Esophagus squamous epithelium (tissue), 5 donors: ENCODE results near the gene SMYD3. TPM values are rescaled to one million over a fixed set of nuclear protein-coding genes. Genes with fewer than 3 reads are reported as not detected.

Experiments
- DNase-seq: peaks from one replicate; lab custom pipeline; 2025; lab: John Stamatoyannopoulos, UW
- H3K27ac ChIP-seq, 4 donors: fragments of 200-600 bp; sonication (generic); one replicate each; pipeline ENCODE4 v1.5.1; 2016 to 2019; ENCODE audit warnings: mild to moderate bottlenecking in 1 of 4
- H3K27me3 ChIP-seq, 4 donors: fragments of 200-600 bp; sonication (generic); 1 replicate in 3 of 4; 2 replicates in 1 of 4; pipeline versions ENCODE4 v1.5.1 to v1.6.0; 2017 to 2021; ENCODE audit warnings: antibody characterized with exemption in 1 of 4
- H3K36me3 ChIP-seq, 3 donors: fragments of 200-600 bp; sonication (generic); one replicate each; pipeline ENCODE4 v1.5.1; 2016 to 2019
- H3K4me1 ChIP-seq, 3 donors: fragments of 200-600 bp; sonication (generic); one replicate each; pipeline ENCODE4 v1.5.1; 2017 to 2019
- H3K4me3 ChIP-seq, 4 donors: fragments of 200-600 bp; sonication (generic); 1 replicate in 3 of 4; 2 replicates in 1 of 4; pipeline ENCODE4 v1.5.1; 2016 to 2019; ENCODE audit warnings: mild to moderate bottlenecking in 2 of 4, moderate library complexity in 1 of 4
- H3K9me3 ChIP-seq, 3 donors: fragments of 200-600 bp; sonication (generic); one replicate each; pipeline ENCODE4 v1.5.1; 2016 to 2019
- CTCF ChIP-seq, 6 experiments: fragments of 450-650 bp in 4 of 6; fragments of 200-600 bp in 2 of 6; sonication (generic) in 2 of 6; IDR thresholded peaks; one replicate each; pipeline ENCODE4 v1.5.1; 2016 to 2019; ENCODE audit warnings: antibody characterized with exemption in 6 of 6, mild to moderate bottlenecking in 4 of 6, moderate library complexity in 4 of 6
- POLR2A ChIP-seq, 4 donors: fragments of 450-650 bp; IDR thresholded peaks; one replicate each; pipeline ENCODE4 v1.6.1; 2017; ENCODE audit warnings: antibody characterized with exemption in 4 of 4, mild to moderate bottlenecking in 4 of 4, moderate library complexity in 3 of 4
- WGBS, 2 donors: methylation state at CpG; one replicate each; pipeline ENCODE4 v1.1.5; 2018; 5-methylcytosine and 5-hydroxymethylcytosine counted together
- intact Hi-C: fragments of 100-400 bp; cut with DNase I; formaldehyde crosslinking; loops from one replicate; pipeline ENCODE4 v1.15.0; 2022
- total RNA-seq, 4 donors: library from RNA; depleted of rRNA; stranded (reverse); fragments of >200 nt; gene quantifications; one replicate each; pipeline ENCODE4 v1.1.0, GENCODE V29; 2016
- donor health status: DM: yes; HTN: yes; CAD: no.

SMYD3 gene
- total RNA-seq, 4 donors from 2014 or later = 8.4 to 15.8 (median 11.5) TPM

GRCh38 chr1:246304484-246305259, 202.4 kb downstream of the SMYD3 start:
- Histone ChIP-seq H3K36me3 (no peaks in the 10 kb centered on the region), H3K27me3 (no peaks in the 10 kb centered on the region), H3K4me1 (peaks cover 0 to 12% (median 0%) of the 10 kb centered on the region in 3 donors), H3K4me3 (no peak overlapping the region), H3K27ac (no peak overlapping the region), H3K9me3 (no peaks in the 10 kb centered on the region)
- intact Hi-C loops = no loop called here
- 93% methylated on average over 5 of the region's 5 CpGs for WGBS, 2 donors
- DNase-seq = no peak
- no peak for TF ChIP-seq POLR2A (IDR thresholded peaks at IDR 0.05)

- TF ChIP-seq POLR2A (IDR thresholded peaks at IDR 0.05) (no peak), CTCF (IDR thresholded peaks at IDR 0.05) (no peak)
- Histone ChIP-seq H3K36me3 (no peaks in the 10 kb centered on the region), H3K4me1 (peaks cover 0 to 12% (median 0%) of the 10 kb centered on the region in 3 donors), H3K27ac (no peak overlapping the region), H3K9me3 (no peaks in the 10 kb centered on the region), H3K4me3 (no peak overlapping the region), H3K27me3 (no peaks in the 10 kb centered on the region)
- intact Hi-C loops = no loop called here
- DNase-seq = no peak
- 92 to 96% methylated on average over 2 of the region's 2 CpGs for WGBS, 2 donors
Measured at GRCh38 chr1:246302711-246303317, 204.3 kb downstream of the SMYD3 start.

GRCh38 chr1:246302251-246302625, 204.8 kb downstream of the SMYD3 start:
- WGBS, 2 donors = 78 to 86% methylated on average over 1 of the region's 1 CpG
- Histone ChIP-seq H3K4me3 (no peak overlapping the region), H3K36me3 (no peaks in the 10 kb centered on the region), H3K27me3 (no peaks in the 10 kb centered on the region), H3K4me1 (peaks cover 0 to 12% (median 0%) of the 10 kb centered on the region in 3 donors), H3K9me3 (no peaks in the 10 kb centered on the region), H3K27ac (no peak overlapping the region)
- intact Hi-C loops = no loop called here
- TF ChIP-seq POLR2A (IDR thresholded peaks at IDR 0.05) (no peak), CTCF (IDR thresholded peaks at IDR 0.05) (no peak)
- DNase-seq = no peak

GRCh38 chr1:246301553-246302250, 205.4 kb downstream of the SMYD3 start:
- no peak overlapping the region for H3K4me3 ChIP-seq
- no peaks in the 10 kb centered on the region for H3K27me3 ChIP-seq
- peaks cover 0 to 12% (median 0%) of the 10 kb centered on the region in 3 donors for H3K4me1 ChIP-seq
- H3K36me3 ChIP-seq = no peaks in the 10 kb centered on the region
- no peak overlapping the region for H3K27ac ChIP-seq
- DNase-seq = no peak
- intact Hi-C loops = no loop called here
- TF ChIP-seq POLR2A (IDR thresholded peaks at IDR 0.05) (no peak), CTCF (IDR thresholded peaks at IDR 0.05) (no peak)
- 54 to 65% methylated on average over 6 of the region's 6 CpGs for WGBS, 2 donors
- H3K9me3 ChIP-seq = no peaks in the 10 kb centered on the region

GRCh38 chr1:246300626-246301549, 206.2 kb downstream of the SMYD3 start:
- 64 to 69% methylated on average over 6 of the region's 6 CpGs for whole genome bisulfite sequencing, 2 donors
- peaks cover 0 to 15% (median 0%) of the 10 kb centered on the region in 3 donors for H3K4me1 ChIP-seq
- H3K4me3 ChIP-seq = no peak overlapping the region
- no peaks in the 10 kb centered on the region for H3K36me3 ChIP-seq
- DNase-seq = no peak
- H3K27ac ChIP-seq = no peak overlapping the region
- H3K27me3 ChIP-seq = no peaks in the 10 kb centered on the region
- no peak for TF ChIP-seq CTCF (IDR thresholded peaks at IDR 0.05)
- TF ChIP-seq POLR2A (IDR thresholded peaks at IDR 0.05) = no peak
- no peaks in the 10 kb centered on the region for H3K9me3 ChIP-seq
- intact Hi-C loops = no loop called here
